ENCODE data around the gene GRID2. TPM values are rescaled to one million over a fixed set of nuclear protein-coding genes. Genes with fewer than 3 reads are reported as not detected.

GRID2 gene
- total RNA-seq, 2 donors from 2014 or later = 27.3 to 40.4 TPM

DNA sequence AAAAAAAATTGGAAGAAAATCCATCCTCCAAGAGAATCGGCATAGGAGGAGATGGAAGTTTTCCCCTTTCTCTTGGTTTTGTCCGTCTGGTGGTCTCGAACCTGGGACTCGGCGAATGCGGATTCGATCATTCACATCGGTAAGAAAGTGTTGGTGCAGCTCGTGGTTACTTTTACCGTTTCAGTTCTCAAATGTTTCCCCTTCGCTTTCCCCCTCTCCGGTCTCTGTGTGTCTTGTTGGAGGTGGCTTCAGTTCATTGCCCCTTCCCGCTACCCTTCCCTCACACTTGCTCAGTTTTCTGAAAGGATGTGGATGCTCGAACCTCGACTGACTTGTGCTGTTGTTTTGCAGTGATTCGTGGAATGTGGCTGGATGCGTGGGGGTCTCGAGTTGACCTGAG lies 840 bp downstream of the GRID2 start:
- H3K4me3 ChIP-seq (ENCODE audit: low read length) = peak overlapping the region; percentile 95
- peak; percentile 9 for TF ChIP-seq CTCF (conservative IDR thresholded peaks at IDR 0.05)
- H3K27ac ChIP-seq (ENCODE audit: low read depth, low read length) = no peak overlapping the region
- H3K4me1 ChIP-seq (ENCODE audit: control insufficient read depth, insufficient read depth, low read length) = no peaks in the 10 kb centered on the region
- Mint-ChIP-seq H3K27me3 (ENCODE audit: insufficient read depth) (peaks cover 47% of the 10 kb centered on the region), H3K9me3 (no peaks in the 10 kb centered on the region), H3K4me1 (peaks cover 17% of the 10 kb centered on the region), H3K4me3 (peak overlapping the region; percentile 76), H3K36me3 (ENCODE audit: low read depth) (no peaks in the 10 kb centered on the region), H3K27ac (peak overlapping the region; percentile 84)
- peaks cover 32% of the 10 kb centered on the region for H3K27me3 ChIP-seq (ENCODE audit: control insufficient read depth, insufficient read depth, low read length, poor library complexity, severe bottlenecking)
- H3K9me3 ChIP-seq (ENCODE audit: control insufficient read depth, low read length) = no peaks in the 10 kb centered on the region
- 2 to 4% methylated on average over 5 to 18 of the region's 18 CpGs for WGBS, 2 experiments (ENCODE audit: insufficient coverage in 1 of 2, insufficient read length in 1 of 2)
- peak overlapping the region; percentile 21 for H3K9ac ChIP-seq (ENCODE audit: extremely low read depth, low read length, poor library complexity, severe bottlenecking)
- no peaks in the 10 kb centered on the region for H3K36me3 ChIP-seq (ENCODE audit: control insufficient read depth, insufficient read depth, low read length)
- DNase-seq = peak; percentile 77

DNA sequence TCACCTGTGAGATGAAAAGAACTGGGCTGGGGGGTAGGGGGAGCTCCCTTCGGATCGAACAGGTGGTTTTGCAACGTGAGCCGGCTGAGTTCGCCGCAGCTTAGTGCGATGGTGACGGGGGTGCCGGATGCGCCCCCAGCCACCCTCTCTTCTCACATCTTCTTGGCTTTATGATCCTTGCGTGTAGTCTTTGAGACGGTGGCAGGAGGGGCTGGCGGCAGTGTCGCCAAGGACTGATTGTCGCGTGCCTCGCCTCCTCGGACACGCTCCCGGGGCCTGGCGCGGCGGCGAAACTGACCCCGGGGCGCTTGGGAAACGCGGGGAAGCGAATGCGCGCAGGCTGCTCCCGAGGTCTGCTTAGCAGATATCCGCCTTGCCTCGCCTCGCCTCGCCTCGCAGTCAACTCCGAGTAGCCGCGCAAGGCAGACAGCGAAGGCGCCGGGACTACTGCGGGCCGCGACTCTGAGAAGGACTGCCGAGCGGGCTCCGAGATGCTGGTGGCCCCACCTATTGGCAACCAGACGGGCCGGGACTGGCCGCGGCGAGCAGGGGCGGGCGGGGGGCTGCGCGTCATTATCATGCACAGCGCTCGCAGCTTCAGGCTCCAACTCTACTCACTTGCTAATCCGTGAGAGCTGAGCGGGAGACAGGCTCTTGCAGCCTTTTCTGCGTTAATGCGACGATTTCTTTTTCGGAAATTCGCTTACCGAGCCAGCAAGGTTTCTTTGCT lies 1.5 kb downstream of the GRID2 start:
- H3K4me3 Mint-ChIP-seq = peak overlapping the region; percentile 76
- 0% methylated on average over 37 to 68 of the region's 68 CpGs for WGBS, 2 experiments (ENCODE audit: insufficient coverage in 1 of 2, insufficient read length in 1 of 2)
- peaks cover 17% of the 10 kb centered on the region for H3K4me1 Mint-ChIP-seq
- Histone ChIP-seq H3K9me3 (ENCODE audit: control insufficient read depth, low read length) (no peaks in the 10 kb centered on the region), H3K9ac (ENCODE audit: extremely low read depth, low read length, poor library complexity, severe bottlenecking) (peak overlapping the region; percentile 62), H3K27ac (ENCODE audit: low read depth, low read length) (peak overlapping the region; percentile 77), H3K36me3 (ENCODE audit: control insufficient read depth, insufficient read depth, low read length) (no peaks in the 10 kb centered on the region), H3K4me1 (ENCODE audit: control insufficient read depth, insufficient read depth, low read length) (no peaks in the 10 kb centered on the region), H3K4me3 (ENCODE audit: low read length) (peak overlapping the region; percentile 95), H3K27me3 (ENCODE audit: control insufficient read depth, insufficient read depth, low read length, poor library complexity, severe bottlenecking) (peaks cover 32% of the 10 kb centered on the region)
- H3K27me3 Mint-ChIP-seq (ENCODE audit: insufficient read depth) = peaks cover 47% of the 10 kb centered on the region
- H3K27ac Mint-ChIP-seq = peak overlapping the region; percentile 84
- TF ChIP-seq CTCF (conservative IDR thresholded peaks at IDR 0.05) = peak; percentile 13
- no peaks in the 10 kb centered on the region for H3K9me3 Mint-ChIP-seq
- DNase-seq = peak; percentile 98
- no peaks in the 10 kb centered on the region for H3K36me3 Mint-ChIP-seq (ENCODE audit: low read depth)

- peaks cover 32% of the 10 kb centered on the region for H3K27me3 ChIP-seq (ENCODE audit: control insufficient read depth, insufficient read depth, low read length, poor library complexity, severe bottlenecking)
- peaks cover 17% of the 10 kb centered on the region for H3K4me1 Mint-ChIP-seq
- no peak for TF ChIP-seq CTCF (conservative IDR thresholded peaks at IDR 0.05)
- no peaks in the 10 kb centered on the region for H3K36me3 Mint-ChIP-seq (ENCODE audit: low read depth)
- H3K9ac ChIP-seq (ENCODE audit: extremely low read depth, low read length, poor library complexity, severe bottlenecking) = peak overlapping the region; percentile 62
- no peaks in the 10 kb centered on the region for H3K9me3 ChIP-seq (ENCODE audit: control insufficient read depth, low read length)
- no peaks in the 10 kb centered on the region for H3K9me3 Mint-ChIP-seq
- peak; percentile 71 for DNase-seq
- WGBS, 2 experiments (ENCODE audit: insufficient coverage in 1 of 2, insufficient read length in 1 of 2) = 1 to 33% methylated on average over 1 to 15 of the region's 15 CpGs
- peak overlapping the region; percentile 60 for H3K27ac Mint-ChIP-seq
- H3K27ac ChIP-seq (ENCODE audit: low read depth, low read length) = peak overlapping the region; percentile 77
- peak overlapping the region; percentile 95 for H3K4me3 ChIP-seq (ENCODE audit: low read length)
- peak overlapping the region; percentile 76 for H3K4me3 Mint-ChIP-seq
- no peaks in the 10 kb centered on the region for H3K36me3 ChIP-seq (ENCODE audit: control insufficient read depth, insufficient read depth, low read length)
- peaks cover 47% of the 10 kb centered on the region for H3K27me3 Mint-ChIP-seq (ENCODE audit: insufficient read depth)
- no peaks in the 10 kb centered on the region for H3K4me1 ChIP-seq (ENCODE audit: control insufficient read depth, insufficient read depth, low read length)
Observed at GRCh38 chr4:92305878-92306520, 2.2 kb downstream of the GRID2 start.
